GM12891 (cell line): ENCODE results near the gene CNNM2. TPM values are rescaled to one million over a fixed set of nuclear protein-coding genes. Genes with fewer than 3 reads are reported as not detected.

Experiments
- DNase-seq: peaks from one replicate; pipeline ENCODE4 v3.0.0; 2011; ENCODE audit warnings: low spot score; ENCODE audit not compliant: insufficient read length
- FAIRE-seq: peaks from 2 replicates; lab custom pipeline; 2011; peaks lifted over from hg19 to GRCh38; lab: Jason Lieb, UNC
- PAX5 ChIP-seq: IDR thresholded peaks from 2 replicates; pipeline ENCODE4 v1.6.1; 2011; ENCODE audit warnings: low read length, moderate library complexity, mild to moderate bottlenecking; ENCODE audit not compliant: insufficient read depth, severe bottlenecking
- POLR2A ChIP-seq: IDR thresholded peaks from 2 replicates; pipeline ENCODE4 v1.6.1; 2011; ENCODE audit warnings: low read depth, low read length, control low read depth
- POLR2AphosphoS5 ChIP-seq: IDR thresholded peaks from 2 replicates; pipeline ENCODE4 v1.6.1; 2011; ENCODE audit warnings: low read depth, low read length, control low read depth
- POU2F2 ChIP-seq: IDR thresholded peaks from 2 replicates; pipeline ENCODE4 v1.6.1; 2011; ENCODE audit warnings: low read depth, mild to moderate bottlenecking, control low read depth, low read length, moderate library complexity
- SPI1 ChIP-seq: IDR thresholded peaks from 2 replicates; pipeline ENCODE4 v1.6.1; 2011; ENCODE audit warnings: low read depth, low read length, control low read depth
- TAF1 ChIP-seq: IDR thresholded peaks from 2 replicates; pipeline ENCODE4 v1.6.1; 2011; ENCODE audit warnings: low read depth, low read length, control low read depth
- polyA plus RNA-seq: library from polyadenylated mRNA; unstranded; fragments of >200 nt; gene quantifications from one replicate; pipeline ENCODE4 v1.2.1, GENCODE V29; 2012; ENCODE audit warnings: low read depth, missing spikeins, inconsistent platforms; ENCODE audit not compliant: missing spikeins

The CNNM2 gene
- polyA plus RNA-seq, result 3.6 TPM

DNA sequence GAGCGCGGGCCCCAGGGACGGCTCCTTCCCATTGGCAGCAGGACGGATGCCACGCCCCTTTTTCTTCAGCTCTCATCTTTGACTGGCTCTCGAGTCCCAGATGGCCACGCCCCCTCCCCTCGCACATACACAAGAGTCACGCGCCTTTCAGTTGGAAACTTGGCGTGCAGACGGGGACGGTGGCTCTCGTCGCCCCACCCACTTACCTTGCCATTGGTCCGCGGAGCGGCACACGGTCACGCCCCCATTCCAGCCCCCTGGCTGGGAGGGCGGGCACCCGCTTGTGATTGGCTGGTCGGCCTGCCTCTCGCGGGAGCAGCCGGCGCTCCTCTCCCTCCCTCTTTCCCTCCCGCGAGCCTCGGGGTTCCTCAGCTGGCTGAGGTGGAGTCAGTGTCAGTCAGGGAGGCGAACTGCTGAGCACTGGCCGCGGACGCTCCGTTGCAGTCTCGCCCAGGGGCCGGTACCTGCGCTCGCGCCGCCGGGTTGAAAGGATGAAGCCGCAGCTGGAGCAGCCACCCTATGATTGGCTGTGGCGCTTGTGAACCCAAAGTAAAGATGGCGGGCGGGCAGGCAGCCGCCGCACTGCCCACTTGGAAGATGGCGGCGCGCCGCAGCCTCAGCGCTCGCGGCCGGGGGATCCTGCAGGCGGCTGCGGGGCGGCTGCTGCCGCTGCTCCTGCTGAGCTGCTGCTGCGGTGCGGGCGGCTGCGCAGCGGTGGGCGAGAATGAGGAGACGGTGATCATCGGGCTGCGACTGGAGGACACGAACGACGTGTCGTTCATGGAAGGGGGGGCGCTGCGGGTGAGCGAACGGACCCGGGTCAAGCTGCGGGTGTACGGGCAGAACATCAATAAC is at the start of gene CNNM2:
Gene CNNM2 (plus strand): TSS at position 333 of the 855 bp plus-strand sequence. CDS start 187 bp downstream, at position 520.
- no peak for TF ChIP-seq PAX5
- TF ChIP-seq POLR2A, result peak; percentile 57; the same call in 1 of the 2 replicates
- no peak for TF ChIP-seq SPI1
- TF ChIP-seq TAF1, result peak; percentile 93
- TF ChIP-seq POU2F2, result no peak
- no peak for TF ChIP-seq POLR2AphosphoS5
- DNase-seq (peak; percentile 85), FAIRE-seq (peak; percentile 100)

DNA sequence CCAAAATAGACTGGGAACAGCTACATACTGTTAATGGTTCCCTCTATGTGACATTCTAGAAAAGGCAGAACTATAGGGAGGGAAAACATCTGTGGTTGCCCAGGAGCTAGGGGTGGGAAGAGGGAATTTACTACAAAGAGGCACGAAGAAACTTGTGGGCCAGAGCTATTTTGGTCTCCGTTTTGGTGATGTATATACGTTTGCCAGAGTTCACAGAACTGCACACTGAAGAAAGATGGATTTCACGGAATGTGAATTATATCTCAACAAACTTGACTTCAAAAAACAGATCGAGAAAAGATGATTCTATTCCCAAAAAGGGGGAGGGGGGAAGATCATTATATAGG is 49.2 kb upstream of the CNNM2 start:
- FAIRE-seq, result no peak
- no peak for DNase-seq
- TF ChIP-seq PAX5, result no peak
- TF ChIP-seq SPI1, result no peak
- no peak for TF ChIP-seq TAF1
- no peak for TF ChIP-seq POLR2AphosphoS5
- no peak for TF ChIP-seq POU2F2
- no peak for TF ChIP-seq POLR2A

DNA sequence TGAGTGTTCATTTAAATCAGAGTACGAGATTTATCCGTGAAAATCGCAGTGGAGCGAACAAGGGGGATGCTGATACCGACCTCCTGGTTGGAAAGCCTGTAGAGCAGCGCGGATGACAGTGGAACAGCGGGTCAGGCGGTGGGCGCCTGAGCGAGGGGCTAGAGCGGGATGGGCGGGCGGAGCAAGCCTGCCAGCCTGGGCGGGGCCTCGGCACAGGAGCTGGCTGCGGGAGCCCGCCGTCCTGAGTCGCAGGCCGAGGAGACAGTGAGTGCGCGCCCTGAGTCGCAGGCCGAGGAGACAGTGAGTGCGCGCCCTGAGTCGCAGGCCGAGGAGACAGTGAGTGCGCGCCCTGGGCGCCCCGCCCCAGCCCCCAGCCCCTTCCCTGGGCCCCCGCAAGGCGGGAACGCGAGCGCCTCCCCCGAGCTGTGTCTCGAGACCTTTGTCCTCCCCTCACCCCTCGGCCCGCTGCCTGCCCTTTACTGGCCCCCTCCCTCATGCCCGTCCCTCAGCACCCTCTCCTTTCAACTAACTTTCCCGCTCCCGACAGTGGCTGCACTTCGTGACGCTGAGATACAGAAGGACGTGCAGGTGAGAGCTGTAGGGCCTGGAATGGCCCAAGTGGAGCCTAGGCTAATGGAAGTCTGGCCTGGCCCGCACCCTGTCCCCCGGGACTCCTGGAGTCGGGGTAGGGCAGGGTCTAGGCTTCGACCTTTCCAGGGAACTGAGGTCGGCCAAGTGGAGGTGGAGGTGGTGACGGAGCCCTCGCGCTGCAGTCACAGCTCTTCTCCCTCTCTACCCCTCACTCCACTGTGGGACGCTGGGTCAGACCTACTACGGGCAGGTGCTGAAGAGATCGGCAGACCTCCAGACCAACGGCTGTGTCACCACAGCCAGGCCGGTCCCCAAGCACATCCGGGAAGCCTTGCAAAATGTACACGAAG is 48.6 kb upstream of the CNNM2 start, which contains the start of gene AS3MT:
Gene AS3MT (plus strand): TSS at position 213 of the 941 bp plus-strand sequence. CDS start 123 bp downstream, at position 336.
- FAIRE-seq (peak; percentile 95), DNase-seq (peak; percentile 62)
- TF ChIP-seq PAX5 (no peak), SPI1 (no peak), TAF1 (no peak)

DNA sequence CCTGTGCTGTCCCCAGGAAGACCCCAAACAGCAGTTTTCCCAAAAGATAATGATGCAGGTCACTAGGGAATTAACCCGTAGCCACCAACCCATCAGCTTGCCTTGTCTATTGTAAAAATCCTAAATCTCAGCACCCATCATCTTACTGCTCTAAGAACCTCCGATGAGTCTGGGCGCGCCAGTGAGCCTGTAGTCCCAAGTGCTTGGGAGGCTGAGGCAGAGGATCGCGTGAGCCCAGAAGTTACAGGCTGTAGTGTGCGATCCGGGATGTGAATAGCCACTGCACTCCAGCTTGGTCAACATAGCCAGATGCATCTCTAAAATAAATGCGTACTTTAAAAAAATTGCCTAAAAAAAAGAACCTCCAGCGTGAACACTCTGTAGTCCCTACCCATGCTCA is 47.9 kb upstream of the CNNM2 start:
- FAIRE-seq, result no peak
- TF ChIP-seq TAF1 (no peak), POLR2A (no peak), PAX5 (no peak), POU2F2 (no peak), POLR2AphosphoS5 (no peak), SPI1 (no peak)
- no peak for DNase-seq

DNA sequence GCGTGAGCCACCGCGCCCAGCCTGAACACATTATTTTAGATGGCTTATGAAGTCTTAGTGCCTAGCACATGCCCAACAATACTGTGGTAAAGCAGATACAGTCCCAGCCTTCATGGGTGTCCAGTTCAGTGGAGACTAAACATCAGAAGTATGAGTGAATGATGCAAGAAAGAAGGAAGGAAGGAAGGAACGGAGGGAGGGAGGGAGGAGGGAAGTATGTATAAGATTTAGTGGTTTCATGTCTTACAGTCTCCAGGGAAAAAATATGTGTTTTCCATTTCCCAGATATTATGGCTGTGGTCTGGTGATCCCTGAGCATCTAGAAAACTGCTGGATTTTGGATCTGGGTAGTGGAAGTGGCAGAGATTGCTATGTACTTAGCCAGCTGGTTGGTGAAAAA is 45.9 kb upstream of the CNNM2 start:
- FAIRE-seq (no peak), DNase-seq (no peak)
- TF ChIP-seq POLR2AphosphoS5 (no peak), TAF1 (no peak)

DNA sequence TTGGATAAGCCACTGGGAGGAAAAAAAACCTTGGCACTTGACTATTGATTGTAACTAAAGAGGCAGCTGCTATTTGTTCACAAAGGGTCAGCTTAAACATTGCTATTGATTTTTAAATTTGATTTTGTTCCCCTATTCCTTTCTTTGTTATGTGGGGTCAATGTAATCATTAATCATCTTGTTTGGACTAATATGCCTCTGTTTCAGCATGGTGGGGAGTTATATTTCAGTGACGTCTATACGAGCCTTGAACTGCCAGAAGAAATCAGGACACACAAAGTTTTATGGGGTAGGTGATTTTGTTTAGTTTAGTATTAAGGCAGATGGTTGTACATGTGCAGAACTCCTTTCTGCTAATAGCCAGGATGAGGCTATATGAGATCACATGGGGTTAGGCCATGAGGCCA is 41.3 kb upstream of the CNNM2 start:
- FAIRE-seq (no peak), DNase-seq (no peak)
- no peak for TF ChIP-seq POU2F2
- TF ChIP-seq PAX5, result no peak
- TF ChIP-seq SPI1, result no peak
- no peak for TF ChIP-seq POLR2A
- no peak for TF ChIP-seq TAF1
- TF ChIP-seq POLR2AphosphoS5, result no peak

DNA sequence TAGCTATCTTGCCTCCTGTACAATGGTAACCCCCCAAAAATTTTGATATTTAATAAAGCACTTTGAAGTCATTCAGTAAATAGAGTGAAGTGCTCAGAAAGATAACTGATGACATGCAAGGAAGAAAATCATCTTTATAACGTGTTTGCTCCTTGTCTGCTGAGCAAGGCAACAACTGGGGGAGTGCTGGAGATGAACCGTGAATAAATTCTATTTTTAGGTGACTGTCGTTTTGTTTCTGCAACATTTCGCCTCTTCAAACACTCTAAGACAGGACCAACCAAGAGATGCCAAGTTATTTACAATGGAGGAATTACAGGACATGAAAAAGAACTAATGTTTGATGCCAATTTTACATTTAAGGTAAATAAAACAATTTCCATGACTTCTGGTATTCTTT is 39.5 kb upstream of the CNNM2 start:
- FAIRE-seq (no peak), DNase-seq (no peak)
- TF ChIP-seq SPI1 (no peak), POLR2AphosphoS5 (no peak), TAF1 (no peak), POLR2A (no peak), POU2F2 (no peak), PAX5 (no peak)

DNA sequence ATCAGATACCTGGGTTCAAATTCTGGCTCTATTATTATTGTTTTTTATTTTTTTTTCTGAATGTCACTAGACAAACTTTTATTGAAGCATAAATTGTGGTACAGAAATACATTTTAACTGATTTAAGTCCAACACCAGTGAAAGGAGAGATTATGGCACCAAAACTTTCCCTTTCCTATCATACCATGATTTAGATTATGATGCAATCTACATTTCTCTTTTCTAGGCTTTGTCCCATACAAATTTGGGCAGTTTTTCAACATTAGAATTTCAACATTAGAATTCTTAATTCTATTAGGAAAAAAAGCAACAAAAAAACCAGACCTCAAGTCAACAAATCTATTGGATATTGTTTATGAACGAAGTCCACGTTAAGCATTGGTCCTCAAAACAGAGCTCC is 37.8 kb upstream of the CNNM2 start:
- FAIRE-seq (peak; percentile 90), DNase-seq (no peak)
- TF ChIP-seq SPI1 (no peak), PAX5 (no peak), POLR2AphosphoS5 (no peak)

DNA sequence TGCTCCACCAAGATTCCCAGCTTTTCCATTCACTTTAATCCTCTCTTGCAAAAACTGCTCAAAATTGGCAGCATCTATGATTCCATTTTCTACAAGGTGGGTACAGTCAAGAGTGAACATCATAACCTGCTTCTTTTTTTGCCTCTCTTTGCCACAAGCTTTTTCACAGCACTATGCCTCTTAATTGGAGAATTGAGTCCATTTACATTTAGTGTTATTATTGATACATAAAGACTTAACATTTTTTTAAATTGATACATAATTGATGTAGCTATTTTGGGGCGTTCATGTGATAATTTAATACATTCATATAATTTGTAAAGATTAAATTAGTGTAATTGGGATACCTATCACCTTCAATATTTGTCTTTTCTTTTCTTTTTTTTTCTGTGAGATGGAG is 30.0 kb upstream of the CNNM2 start:
- no peak for TF ChIP-seq TAF1
- TF ChIP-seq SPI1, result no peak
- no peak for TF ChIP-seq POU2F2
- no peak for TF ChIP-seq POLR2A
- TF ChIP-seq PAX5, result no peak
- no peak for TF ChIP-seq POLR2AphosphoS5
- DNase-seq (no peak), FAIRE-seq (no peak)

DNA sequence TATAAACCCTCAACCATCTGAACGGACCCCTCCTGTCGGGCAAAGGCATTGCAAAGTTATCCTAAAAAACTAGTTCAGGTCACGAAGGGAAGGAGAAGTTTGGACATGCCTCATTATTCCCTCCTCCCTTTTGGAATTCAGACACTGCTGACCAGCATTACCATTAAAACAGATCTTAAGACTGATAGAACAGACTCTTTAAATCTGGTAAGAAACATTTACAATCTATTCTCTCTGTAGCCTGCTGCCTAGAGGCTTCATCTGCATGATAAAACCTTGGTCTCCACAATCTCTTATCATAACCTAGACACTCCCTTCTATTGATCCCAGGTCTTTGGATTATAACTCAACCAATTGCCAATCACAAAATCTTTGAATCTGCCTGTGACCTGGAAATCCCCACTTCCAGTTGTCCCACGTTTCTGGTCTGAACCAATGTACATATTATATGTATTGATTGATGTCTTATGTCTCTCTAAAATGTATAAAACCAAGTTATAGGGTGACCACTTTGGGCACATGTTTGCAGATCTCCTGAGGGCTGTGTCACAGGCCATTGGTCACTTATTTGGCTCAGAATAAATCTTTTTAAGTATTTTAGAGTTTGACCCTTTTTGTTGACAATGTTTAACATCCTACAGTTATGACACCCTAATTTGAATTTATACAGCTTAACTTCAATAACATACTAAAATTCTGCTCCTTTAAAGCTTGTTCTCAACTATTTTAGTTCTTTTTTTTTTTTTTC is 23.5 kb upstream of the CNNM2 start:
- DNase-seq, result no peak
- TF ChIP-seq POLR2A (no peak), PAX5 (no peak), SPI1 (no peak), TAF1 (no peak), POU2F2 (no peak), POLR2AphosphoS5 (no peak)
- no peak for FAIRE-seq
